ENCODE measurements around the gene ANKRD18B. TPM values are rescaled to one million over a fixed set of nuclear protein-coding genes. Genes with fewer than 3 reads are reported as not detected.

The ANKRD18B gene
- total and polyA plus RNA-seq, 3 experiments from 2014 or later: 0.92 TPM; not detected in 2

GRCh38 chr9:33620738-33621439 is 96.8 kb downstream of the ANKRD18B start:
- peaks cover 4 to 5% (median 5%) of the 10 kb centered on the region in 3 donors for H3K4me1 Mint-ChIP-seq
- Histone ChIP-seq H3K36me3 (ENCODE audit: insufficient read depth, low read length) (no peaks in the 10 kb centered on the region), H3K27me3 (ENCODE audit: insufficient read depth, low read length, poor library complexity, severe bottlenecking) (no peaks in the 10 kb centered on the region), H3K4me1 (ENCODE audit: insufficient read depth, low read length) (no peaks in the 10 kb centered on the region), H3K9me3 (ENCODE audit: low read length) (no peaks in the 10 kb centered on the region), H3K4me3 (ENCODE audit: low read length) (no peak overlapping the region), H3K27ac (ENCODE audit: low read depth, low read length) (no peak overlapping the region)
- no peak for DNase-seq
- no peak overlapping the region for H3K4me3 Mint-ChIP-seq
- no peaks in the 10 kb centered on the region for H3K36me3 Mint-ChIP-seq
- ChIA-PET CTCF (interaction anchor here (7.4 kb wide), 1 partner anchor 100 kb away, joined by 120 read pairs; no protein-coding TSS in a partner anchor), POLR2A (no interaction called here)
- peaks cover 13 to 40% of the 10 kb centered on the region in 2 donors for H3K27me3 Mint-ChIP-seq
- no peaks in the 10 kb centered on the region for H3K9me3 Mint-ChIP-seq
- H3K27ac Mint-ChIP-seq: no peak overlapping the region

Other genes starting within 250 kb of the ANKRD18B start
- gene NFX1, start 233.7 kb upstream of the ANKRD18B start, total RNA-seq: 10 to 100 TPM; 42.7 to 45.6 TPM
- gene NFX1, start 233.7 kb upstream of the ANKRD18B start, polyA plus RNA-seq: 38.8 TPM
- gene AQP7, start 121.7 kb upstream of the ANKRD18B start, total RNA-seq: not detected
- not detected for gene AQP7, start 121.7 kb upstream of the ANKRD18B start, polyA plus RNA-seq
- 1 to 10 TPM; 8.7 to 9.3 TPM for gene AQP3, start 76.7 kb upstream of the ANKRD18B start, total RNA-seq
- gene AQP3, start 76.7 kb upstream of the ANKRD18B start, polyA plus RNA-seq: 183 TPM
- gene NOL6, start 50.3 kb upstream of the ANKRD18B start, total RNA-seq: 10 to 100 TPM; 90.8 to 93.0 TPM
- gene NOL6, start 50.3 kb upstream of the ANKRD18B start, polyA plus RNA-seq: 19.8 TPM